ENCODE measurements around the gene MFSD2B.

MFSD2B gene

DNA sequence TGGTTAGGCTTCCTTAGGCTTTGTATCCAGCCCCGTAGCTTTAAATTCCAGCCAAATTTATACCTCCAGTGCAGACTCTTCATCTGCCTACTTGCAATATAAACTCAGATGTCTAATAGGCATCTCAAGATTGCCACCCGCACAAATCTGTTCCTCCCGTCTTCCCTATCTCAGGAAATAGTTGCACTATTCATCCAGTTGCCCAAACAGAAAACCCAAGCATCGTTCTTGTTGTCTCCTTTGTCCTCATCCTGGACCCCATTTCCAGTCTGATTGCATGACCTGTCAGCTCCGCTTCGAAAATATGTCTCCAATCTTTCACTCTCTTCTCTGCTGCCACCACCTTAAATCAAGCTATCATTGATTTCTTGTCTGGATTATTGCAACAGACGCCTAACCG lies 41.9 kb downstream of the MFSD2B start:
- DNase-seq (ENCODE audit: low read depth): no peak

DNA sequence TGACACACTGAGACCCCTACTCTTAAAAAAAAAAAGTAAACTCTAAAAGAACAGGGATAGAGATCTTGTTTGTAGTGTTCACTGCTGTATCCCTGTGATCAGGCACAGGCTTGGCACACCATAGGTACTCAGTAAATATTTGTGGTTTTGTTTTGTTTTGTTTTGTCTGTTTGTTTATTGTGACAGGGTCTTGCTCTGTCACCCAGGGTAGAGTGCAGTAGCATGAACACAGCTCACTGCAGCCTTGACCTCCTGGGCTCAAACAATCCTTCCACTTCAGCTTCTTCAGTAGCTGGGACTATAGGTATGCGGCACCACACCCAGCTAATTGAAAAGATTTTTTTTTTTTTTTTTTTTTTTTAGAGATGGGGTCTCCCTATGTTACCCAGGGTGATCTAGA lies 43.1 kb downstream of the MFSD2B start:
- DNase-seq (ENCODE audit: low read depth): no peak

DNA sequence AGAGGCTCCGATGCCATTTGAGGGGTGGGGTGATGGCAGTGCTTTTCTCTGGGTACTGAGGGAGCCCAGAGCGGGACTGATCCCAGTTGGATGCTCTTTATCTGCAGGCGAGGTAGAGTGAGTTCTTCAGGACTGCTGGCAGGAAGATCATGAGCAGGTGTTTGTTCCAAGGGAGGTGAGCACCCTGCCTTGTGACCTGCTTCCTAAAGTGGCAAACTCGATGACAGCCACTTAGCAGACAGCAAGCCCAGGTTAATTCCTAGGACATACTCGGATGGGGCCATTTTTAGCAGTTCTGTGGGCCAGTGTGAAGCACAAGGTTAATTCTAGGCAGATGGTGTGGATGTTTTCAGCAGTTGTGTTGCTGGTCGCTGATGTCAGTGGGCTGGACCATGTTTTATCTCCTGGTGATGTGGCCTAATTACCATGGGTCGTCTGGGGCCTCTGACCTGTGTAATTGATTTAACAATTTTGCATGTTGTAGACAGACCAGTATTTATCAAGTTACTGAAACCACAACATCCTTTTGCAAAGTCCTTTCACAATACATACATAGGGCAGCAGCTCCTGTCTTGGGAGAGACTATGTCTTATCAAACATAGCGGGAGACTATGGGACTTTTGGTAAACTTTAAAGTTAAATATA lies 44.6 kb downstream of the MFSD2B start:
- no peak for DNase-seq (ENCODE audit: low read depth)

DNA sequence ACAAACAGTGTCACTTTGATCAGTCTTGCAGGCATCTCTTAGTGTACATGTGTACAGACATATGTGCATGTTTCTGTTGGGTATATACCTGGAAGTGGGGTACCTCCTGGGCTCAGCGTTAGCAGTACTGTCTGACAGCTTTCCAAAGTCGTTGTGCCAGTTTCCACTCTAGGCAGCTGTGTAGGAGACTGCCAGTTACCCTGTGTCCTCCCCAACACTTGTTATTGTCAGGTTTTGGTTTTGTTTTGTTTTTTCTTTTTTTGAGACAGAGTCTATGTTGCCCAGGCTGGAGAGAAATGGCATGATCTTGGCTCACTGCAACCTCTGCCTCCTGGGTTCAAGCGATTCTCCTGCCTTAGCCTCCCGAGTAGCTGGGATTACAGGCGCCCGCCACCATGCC lies 45.9 kb downstream of the MFSD2B start:
- no peak for DNase-seq (ENCODE audit: low read depth)

DNA sequence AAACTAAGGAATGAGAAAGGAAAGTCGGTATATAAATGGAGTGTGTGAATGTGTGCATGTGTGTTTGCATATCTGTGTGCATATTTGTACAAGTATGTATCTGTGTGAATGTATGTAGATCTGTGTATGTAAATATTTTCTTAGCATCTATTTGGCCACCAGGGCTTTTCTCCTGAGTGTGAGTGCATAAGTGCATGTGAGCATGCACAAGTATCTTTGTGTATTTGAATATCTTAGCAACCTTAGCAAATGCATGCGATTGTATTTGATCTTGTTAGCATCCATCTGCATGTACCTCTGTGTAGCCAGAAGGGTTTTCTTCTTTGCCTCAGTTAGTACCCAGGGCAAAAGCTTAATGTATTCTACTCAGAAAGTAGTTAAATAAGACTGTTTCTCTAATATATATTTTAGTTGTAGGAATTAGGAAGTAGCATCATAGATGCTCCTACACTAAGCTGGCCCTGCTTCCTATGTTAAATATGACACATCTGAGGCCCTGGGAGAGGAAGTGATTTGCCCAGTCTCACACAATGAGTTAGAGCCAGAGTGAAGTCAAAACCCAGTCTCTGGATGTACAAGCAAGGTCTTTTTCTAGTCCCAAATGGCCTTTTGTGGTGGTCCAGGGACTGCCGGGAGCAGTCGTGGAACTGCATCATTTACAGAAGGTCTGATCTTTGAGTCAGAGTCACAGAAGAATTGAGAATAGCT lies 48.8 kb downstream of the MFSD2B start:
- no peak for DNase-seq (ENCODE audit: low read depth)

DNA sequence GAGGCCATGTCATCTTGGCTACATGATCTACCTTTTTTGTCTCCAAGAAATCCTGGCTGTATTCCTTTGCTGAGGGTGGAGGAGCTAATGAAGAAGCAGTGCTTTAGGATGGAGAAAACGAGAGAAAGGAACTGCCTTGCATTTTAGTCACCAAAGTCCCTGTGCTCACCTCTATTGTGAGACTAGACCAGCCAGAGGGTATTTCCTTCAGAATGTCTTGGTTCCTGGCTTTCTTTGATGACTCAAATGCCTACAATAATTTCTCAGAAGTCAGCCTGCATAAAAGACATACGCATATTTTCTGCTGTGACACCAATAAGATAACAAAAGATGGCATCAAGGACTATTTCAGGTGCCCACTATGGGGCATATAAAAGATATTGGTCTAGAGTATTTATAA lies 55.5 kb downstream of the MFSD2B start:
- no peak for DNase-seq (ENCODE audit: low read depth)

DNA sequence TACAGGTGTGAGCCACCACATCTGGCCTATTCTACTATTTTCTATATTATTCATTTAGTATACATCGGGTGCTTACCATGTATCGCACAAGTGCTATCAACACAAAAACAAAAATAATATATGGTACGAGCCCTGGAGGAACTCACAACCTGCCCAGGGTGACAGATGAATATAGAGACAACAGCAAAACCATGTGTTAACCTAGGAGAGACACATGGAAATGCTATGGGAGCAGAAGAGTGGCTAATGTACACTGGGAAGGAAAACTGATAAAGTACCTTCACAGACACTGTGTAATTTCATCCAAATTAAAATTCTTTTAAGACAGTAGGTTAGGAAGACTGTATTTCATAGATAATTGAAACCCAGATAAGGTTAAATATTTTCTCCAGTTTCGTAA lies 62.4 kb downstream of the MFSD2B start:
- DNase-seq (ENCODE audit: low read depth): no peak

DNA sequence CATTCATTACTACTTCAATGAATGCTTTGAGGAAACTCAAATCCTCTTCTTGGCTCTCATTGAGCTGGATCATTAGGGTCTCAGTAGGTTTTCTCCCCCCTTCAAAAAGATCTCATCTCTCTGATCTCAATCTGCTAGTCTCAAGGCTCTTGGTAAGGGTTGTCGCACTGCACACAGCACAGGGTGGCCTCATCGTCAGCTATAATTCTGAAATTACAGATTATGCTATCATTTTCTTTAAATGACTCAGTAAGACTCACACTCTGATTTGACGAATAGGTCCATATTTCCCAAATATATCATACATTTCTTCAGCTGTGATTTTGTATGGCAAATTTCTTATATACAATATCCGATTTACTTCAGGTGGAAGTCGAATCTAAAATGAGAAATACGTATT lies 63.9 kb downstream of the MFSD2B start:
- no peak for DNase-seq (ENCODE audit: low read depth)

DNA sequence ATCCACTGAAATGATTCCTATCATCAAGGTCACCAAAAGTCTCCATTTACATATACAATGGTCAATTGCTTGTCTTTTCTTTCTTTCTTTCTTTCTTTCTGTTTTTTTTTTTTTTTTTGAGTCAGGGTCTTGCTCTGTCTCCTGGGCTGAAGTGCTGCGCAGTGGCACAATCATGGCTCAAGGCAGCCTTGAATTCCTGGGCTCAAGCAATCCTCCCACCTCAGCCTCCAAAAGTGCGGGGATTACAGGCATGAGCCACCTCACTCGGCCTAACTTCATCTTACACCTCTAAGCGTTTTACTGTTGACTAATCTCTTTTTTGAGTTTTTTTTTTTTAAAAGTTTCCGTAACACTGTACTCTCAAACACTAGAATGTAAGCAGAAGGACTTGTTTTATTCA lies 65.4 kb downstream of the MFSD2B start:
- no peak for DNase-seq (ENCODE audit: low read depth)

All from HS-5 (cell line).